ENCODE measurements around the gene NSL1. TPM values are rescaled to one million over a fixed set of nuclear protein-coding genes. Genes with fewer than 3 reads are reported as not detected.

Gene NSL1
- total RNA-seq, 1 donor from 2014 or later = 33.0 TPM

GRCh38 chr1:212678456-212679410 is 112.8 kb downstream of the NSL1 start:
- Mint-ChIP-seq H3K4me1 (ENCODE audit: unreplicated experiment) (peaks cover 24% of the 10 kb centered on the region), H3K27me3 (ENCODE audit: unreplicated experiment) (peaks cover 3% of the 10 kb centered on the region), H3K4me3 (ENCODE audit: unreplicated experiment) (no peak overlapping the region), H3K36me3 (ENCODE audit: low read depth, unreplicated experiment) (no peaks in the 10 kb centered on the region), H3K9me3 (ENCODE audit: unreplicated experiment) (no peaks in the 10 kb centered on the region), H3K27ac (ENCODE audit: unreplicated experiment) (no peak overlapping the region)
- DNase-seq (ENCODE audit: low spot score) = no peak
- TF ChIP-seq, protein P1, sequence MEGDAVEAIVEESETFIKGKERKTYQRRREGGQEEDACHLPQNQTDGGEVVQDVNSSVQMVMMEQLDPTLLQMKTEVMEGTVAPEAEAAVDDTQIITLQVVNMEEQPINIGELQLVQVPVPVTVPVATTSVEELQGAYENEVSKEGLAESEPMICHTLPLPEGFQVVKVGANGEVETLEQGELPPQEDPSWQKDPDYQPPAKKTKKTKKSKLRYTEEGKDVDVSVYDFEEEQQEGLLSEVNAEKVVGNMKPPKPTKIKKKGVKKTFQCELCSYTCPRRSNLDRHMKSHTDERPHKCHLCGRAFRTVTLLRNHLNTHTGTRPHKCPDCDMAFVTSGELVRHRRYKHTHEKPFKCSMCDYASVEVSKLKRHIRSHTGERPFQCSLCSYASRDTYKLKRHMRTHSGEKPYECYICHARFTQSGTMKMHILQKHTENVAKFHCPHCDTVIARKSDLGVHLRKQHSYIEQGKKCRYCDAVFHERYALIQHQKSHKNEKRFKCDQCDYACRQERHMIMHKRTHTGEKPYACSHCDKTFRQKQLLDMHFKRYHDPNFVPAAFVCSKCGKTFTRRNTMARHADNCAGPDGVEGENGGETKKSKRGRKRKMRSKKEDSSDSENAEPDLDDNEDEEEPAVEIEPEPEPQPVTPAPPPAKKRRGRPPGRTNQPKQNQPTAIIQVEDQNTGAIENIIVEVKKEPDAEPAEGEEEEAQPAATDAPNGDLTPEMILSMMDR (IDR thresholded peaks at IDR 0.05; ENCODE audit: unreplicated experiment) = no peak

- H3K9me3 Mint-ChIP-seq (ENCODE audit: unreplicated experiment) = no peaks in the 10 kb centered on the region
- H3K27ac Mint-ChIP-seq (ENCODE audit: unreplicated experiment) = no peak overlapping the region
- H3K4me3 Mint-ChIP-seq (ENCODE audit: unreplicated experiment) = no peak overlapping the region
- H3K36me3 Mint-ChIP-seq (ENCODE audit: low read depth, unreplicated experiment) = no peaks in the 10 kb centered on the region
- peaks cover 2% of the 10 kb centered on the region for H3K27me3 Mint-ChIP-seq (ENCODE audit: unreplicated experiment)
- TF ChIP-seq, protein P1 (IDR thresholded peaks at IDR 0.05; ENCODE audit: unreplicated experiment) = no peak
- H3K4me1 Mint-ChIP-seq (ENCODE audit: unreplicated experiment) = peaks cover 18% of the 10 kb centered on the region
- DNase-seq (ENCODE audit: low spot score) = no peak
Measured at GRCh38 chr1:212677573-212677972, 114.0 kb downstream of the NSL1 start.

- Mint-ChIP-seq H3K4me1 (ENCODE audit: unreplicated experiment) (peaks cover 18% of the 10 kb centered on the region), H3K9me3 (ENCODE audit: unreplicated experiment) (no peaks in the 10 kb centered on the region), H3K27ac (ENCODE audit: unreplicated experiment) (no peak overlapping the region), H3K27me3 (ENCODE audit: unreplicated experiment) (peaks cover 2% of the 10 kb centered on the region), H3K4me3 (ENCODE audit: unreplicated experiment) (no peak overlapping the region), H3K36me3 (ENCODE audit: low read depth, unreplicated experiment) (no peaks in the 10 kb centered on the region)
- TF ChIP-seq, protein P1 (IDR thresholded peaks at IDR 0.05; ENCODE audit: unreplicated experiment) = no peak
- no peak for DNase-seq (ENCODE audit: low spot score)
Measured at GRCh38 chr1:212677136-212677535, 114.4 kb downstream of the NSL1 start.

Other genes with a start within 250 kb of the NSL1 start
- 1.8 TPM for gene ATF3, start 183.0 kb downstream of the NSL1 start, total RNA-seq (ENCODE audit: unreplicated experiment)
- 0.54 TPM for gene BATF3, start 91.9 kb downstream of the NSL1 start, total RNA-seq (ENCODE audit: unreplicated experiment)
- 9.9 TPM for gene TATDN3, start 117 bp upstream of the NSL1 start, total RNA-seq (ENCODE audit: unreplicated experiment)
- gene SPATA45, start 55.9 kb upstream of the NSL1 start, total RNA-seq (ENCODE audit: unreplicated experiment) = 0.82 TPM
- gene FLVCR1, start 66.5 kb upstream of the NSL1 start, total RNA-seq (ENCODE audit: unreplicated experiment) = 18.4 TPM
- gene VASH2, start 158.8 kb upstream of the NSL1 start, total RNA-seq (ENCODE audit: unreplicated experiment) = 8.3 TPM
- 32.4 TPM for gene ANGEL2, start 224.1 kb upstream of the NSL1 start, total RNA-seq (ENCODE audit: unreplicated experiment)